Activated B cell treated with CpG ODN at 0.5 μM for 24 hours (primary cell): ENCODE measurements around the gene COG2. TPM values are rescaled to one million over a fixed set of nuclear protein-coding genes. Genes with fewer than 3 reads are reported as not detected.

Experiments used
- ATAC-seq: fragments of 200-7000 bp; cut with Tn5 transposase; one replicate; pipeline ENCODE4 v1.10.0; 2021; ENCODE audit warnings: low read depth, mild to moderate bottlenecking, moderate library complexity
- CTCF ChIA-PET: fragments of 350-600 bp; sonication (Branson Sonifier 250); formaldehyde crosslinking; loops from one replicate; lab custom pipeline; 2021; ENCODE audit warnings: antibody characterized with exemption; lab: Charles Lee
- POLR2A ChIA-PET: fragments of 350-600 bp; sonication (Branson Sonifier 250); formaldehyde crosslinking; loops from one replicate; lab custom pipeline; 2021; ENCODE audit warnings: antibody characterized with exemption; lab: Charles Lee
- DNase-seq: peaks from one replicate; pipeline ENCODE4 v3.0.0; 2022
- H3K27ac Mint-ChIP-seq: one replicate; pipeline ENCODE4 v1.8.0; 2020; ENCODE audit warnings: mixed read lengths
- H3K27me3 Mint-ChIP-seq: one replicate; pipeline ENCODE4 v1.8.0; 2021; ENCODE audit warnings: mixed read lengths
- H3K36me3 Mint-ChIP-seq: one replicate; pipeline ENCODE4 v1.8.0; 2021; ENCODE audit warnings: low read depth, mixed read lengths
- H3K4me1 Mint-ChIP-seq: one replicate; pipeline ENCODE4 v1.8.0; 2021; ENCODE audit warnings: mixed read lengths
- H3K4me3 Mint-ChIP-seq: one replicate; pipeline ENCODE4 v1.8.0; 2020; ENCODE audit warnings: mild to moderate bottlenecking, mixed read lengths
- H3K9me3 Mint-ChIP-seq: one replicate; pipeline ENCODE4 v1.8.0; 2020; ENCODE audit warnings: mixed read lengths
- CTCF ChIP-seq: fragments of 200-600 bp; IDR thresholded peaks from one replicate; pipeline ENCODE4 v1.8.0; 2022; ENCODE audit warnings: antibody characterized with exemption, mild to moderate bottlenecking
- intact Hi-C: fragments of 100-400 bp; cut with micrococcal nuclease; formaldehyde crosslinking; loops from one replicate; pipeline ENCODE4 v1.15.1; 2024
- total RNA-seq: library from RNA; stranded (reverse); gene quantifications from 2 replicates; pipeline ENCODE4 v1.2.3, GENCODE V29; 2022

COG2 gene
- total RNA-seq, 1 donor from 2014 or later: 39.0 TPM

- H3K36me3 Mint-ChIP-seq: peaks cover 89% of the 10 kb centered on the region
- no peaks in the 10 kb centered on the region for H3K9me3 Mint-ChIP-seq
- POLR2A ChIA-PET: no interaction called here
- CTCF ChIA-PET: no interaction called here
- H3K4me1 Mint-ChIP-seq: no peaks in the 10 kb centered on the region
- H3K27ac Mint-ChIP-seq: no peak overlapping the region
- no peak for ATAC-seq
- TF ChIP-seq CTCF: no peak
- H3K27me3 Mint-ChIP-seq: no peaks in the 10 kb centered on the region
- intact Hi-C loops: no loop called here
- no peak for DNase-seq
- H3K4me3 Mint-ChIP-seq: no peak overlapping the region
Measured at GRCh38 chr1:230680300-230681025, 38.2 kb downstream of the COG2 start.

GRCh38 chr1:230681599-230681998 is 39.3 kb downstream of the COG2 start:
- CTCF ChIA-PET: interaction anchor here (0.6 kb wide), 1 partner anchor 676 kb away, joined by 4 read pairs; no protein-coding TSS in a partner anchor
- no peak overlapping the region for H3K27ac Mint-ChIP-seq
- POLR2A ChIA-PET: no interaction called here
- H3K27me3 Mint-ChIP-seq: no peaks in the 10 kb centered on the region
- DNase-seq (no peak), ATAC-seq (no peak)
- H3K9me3 Mint-ChIP-seq: no peaks in the 10 kb centered on the region
- H3K4me1 Mint-ChIP-seq: no peaks in the 10 kb centered on the region
- peaks cover 90% of the 10 kb centered on the region for H3K36me3 Mint-ChIP-seq
- intact Hi-C loops: no loop called here
- no peak overlapping the region for H3K4me3 Mint-ChIP-seq
- no peak for TF ChIP-seq CTCF

- ChIA-PET CTCF (no interaction called here), POLR2A (no interaction called here)
- Mint-ChIP-seq H3K27me3 (no peaks in the 10 kb centered on the region), H3K27ac (no peak overlapping the region), H3K9me3 (no peaks in the 10 kb centered on the region), H3K4me3 (no peak overlapping the region), H3K36me3 (peaks cover 90% of the 10 kb centered on the region), H3K4me1 (no peaks in the 10 kb centered on the region)
- intact Hi-C loops: loop anchor here (2.0 kb wide), 1 partner anchor 529 kb away; no protein-coding TSS in a partner anchor
- DNase-seq (no peak), ATAC-seq (no peak)
- TF ChIP-seq CTCF: no peak
Measured at GRCh38 chr1:230682274-230682673, 40.0 kb downstream of the COG2 start.

GRCh38 chr1:230682882-230683610 is 40.8 kb downstream of the COG2 start:
- Mint-ChIP-seq H3K4me1 (no peaks in the 10 kb centered on the region), H3K27ac (no peak overlapping the region), H3K27me3 (no peaks in the 10 kb centered on the region), H3K36me3 (peaks cover 89% of the 10 kb centered on the region), H3K4me3 (no peak overlapping the region), H3K9me3 (no peaks in the 10 kb centered on the region)
- DNase-seq (no peak), ATAC-seq (no peak)
- intact Hi-C loops: loop anchor here (2.0 kb wide), 1 partner anchor 528 kb away; no protein-coding TSS in a partner anchor
- CTCF ChIA-PET: no interaction called here
- no peak for TF ChIP-seq CTCF
- POLR2A ChIA-PET: no interaction called here

GRCh38 chr1:230684146-230684545 is 41.9 kb downstream of the COG2 start:
- Mint-ChIP-seq H3K36me3 (peaks cover 86% of the 10 kb centered on the region), H3K27ac (no peak overlapping the region), H3K4me1 (no peaks in the 10 kb centered on the region), H3K27me3 (no peaks in the 10 kb centered on the region), H3K4me3 (no peak overlapping the region), H3K9me3 (no peaks in the 10 kb centered on the region)
- no peak for ATAC-seq
- POLR2A ChIA-PET: no interaction called here
- intact Hi-C loops: no loop called here
- CTCF ChIA-PET: no interaction called here
- no peak for DNase-seq
- no peak for TF ChIP-seq CTCF
